ENCODE measurements around the gene TNRC6A.
"Not testable (repeated sequence)": the region's sequence is repeated elsewhere in the genome, so short reads cannot be mapped to it uniquely, and the experiment has no call there.

TNRC6A gene

DNA sequence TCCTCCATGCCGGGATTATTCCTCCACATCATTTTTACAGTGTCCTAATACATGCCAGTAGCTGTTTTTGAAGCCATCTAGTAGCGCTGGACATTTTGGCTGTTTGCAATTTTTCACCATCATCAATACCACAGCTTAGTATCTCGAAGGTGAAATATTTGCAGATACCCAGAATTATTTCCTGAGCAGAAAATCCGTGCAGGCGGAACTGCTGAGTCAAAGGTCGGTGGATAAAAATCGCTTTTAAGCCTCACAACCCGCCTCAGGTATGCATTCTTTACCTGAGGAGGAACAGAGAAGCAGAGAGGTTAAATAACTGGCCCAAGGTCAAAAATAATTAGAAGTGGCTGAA, 584 bp upstream of the TNRC6A start:
- DNase-seq = no peak

DNA sequence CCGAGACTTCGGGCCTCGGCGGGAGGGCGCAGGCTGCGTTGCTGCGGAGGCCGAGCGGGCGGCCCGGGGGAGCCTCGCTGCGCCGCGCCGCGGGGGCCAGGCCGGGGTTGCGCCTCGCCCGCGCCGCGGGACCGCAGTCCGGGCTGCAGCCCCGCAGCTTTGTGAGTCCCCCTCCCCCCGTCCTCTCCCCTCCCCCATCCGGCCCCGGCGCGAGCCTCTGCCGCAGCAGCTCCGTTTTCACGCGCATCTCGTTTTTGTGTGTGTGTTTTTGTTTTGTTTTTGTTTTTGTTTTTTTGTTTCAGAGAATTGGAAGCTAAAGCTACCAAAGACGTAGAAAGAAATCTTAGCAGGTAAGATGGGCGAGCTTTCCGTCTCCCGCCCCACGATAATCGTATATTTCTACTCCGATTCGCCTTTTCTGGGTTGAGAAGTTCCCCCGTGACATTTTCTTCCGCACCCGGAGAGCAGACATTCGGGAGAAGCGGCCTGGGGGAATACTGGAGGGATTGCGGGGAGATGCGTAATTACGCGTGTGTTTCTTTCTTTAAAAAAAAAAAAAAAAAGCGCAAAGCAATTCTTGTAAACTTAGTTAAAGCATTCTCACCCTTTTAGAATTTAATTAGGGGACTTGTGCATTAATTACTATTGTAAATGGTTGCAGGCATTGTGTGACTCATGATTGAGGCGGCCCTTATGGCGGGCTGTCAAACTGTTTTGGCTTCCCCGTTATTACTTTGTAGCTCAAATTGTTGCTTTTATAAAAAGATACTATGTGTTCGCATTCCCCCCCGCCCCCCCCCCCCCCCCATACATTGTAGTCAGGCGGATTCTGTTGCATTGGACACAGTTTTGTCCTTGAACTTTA, 732 bp downstream of the TNRC6A start:
- DNase-seq = no peak

DNA sequence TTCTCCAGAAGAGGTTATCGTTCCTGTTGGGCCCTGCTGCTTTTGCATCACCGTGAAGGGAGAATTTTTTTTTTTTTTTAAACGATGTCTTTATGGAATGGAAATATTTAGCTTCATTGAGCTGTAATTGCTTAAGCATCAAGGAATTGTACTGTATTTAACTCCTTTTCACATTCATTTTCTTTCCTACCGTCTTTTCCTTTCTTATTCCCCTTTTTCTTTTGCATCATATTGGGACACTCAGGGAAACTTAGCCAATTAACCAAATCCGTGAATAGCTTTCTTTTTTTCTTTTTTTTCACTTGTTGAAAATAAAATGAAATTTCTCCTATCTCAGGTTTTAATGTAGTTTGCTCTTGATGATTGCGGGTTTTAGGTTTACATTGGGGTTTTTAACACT, 1.5 kb downstream of the TNRC6A start:
- no peak for DNase-seq

DNA sequence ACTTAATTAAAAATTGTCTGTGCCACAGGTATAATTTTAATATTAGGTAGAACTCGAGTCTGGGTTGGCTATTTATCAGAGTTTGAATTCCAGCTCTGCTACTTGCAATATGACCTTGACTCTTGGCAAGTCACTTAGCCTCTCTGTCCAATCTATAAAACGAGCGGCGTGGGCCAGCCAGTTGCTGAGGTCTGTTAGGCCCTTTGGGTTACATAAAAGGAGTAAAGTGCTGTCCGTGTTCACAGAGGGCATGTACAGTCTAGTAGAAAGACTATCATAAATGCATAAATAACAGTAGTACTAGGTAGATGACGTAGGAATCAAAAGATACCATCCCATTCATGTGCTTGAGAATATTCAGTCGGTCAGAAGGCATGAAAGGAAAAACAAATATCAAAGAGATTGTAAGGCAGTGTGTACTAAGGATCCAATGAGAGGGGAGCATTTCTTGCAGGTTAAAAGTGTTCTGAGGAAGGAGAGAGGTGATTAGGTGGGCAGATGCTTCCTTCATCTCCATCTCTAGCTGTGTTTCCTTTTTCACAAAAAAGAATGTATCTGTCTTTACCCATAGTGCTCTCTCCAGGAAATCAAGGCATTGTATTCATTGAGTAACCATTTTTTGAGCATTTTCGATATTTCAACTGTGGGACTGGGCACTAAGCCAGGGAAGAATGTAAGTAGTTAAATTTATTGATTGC, 2.4 kb downstream of the TNRC6A start:
- DNase-seq = no peak

DNA sequence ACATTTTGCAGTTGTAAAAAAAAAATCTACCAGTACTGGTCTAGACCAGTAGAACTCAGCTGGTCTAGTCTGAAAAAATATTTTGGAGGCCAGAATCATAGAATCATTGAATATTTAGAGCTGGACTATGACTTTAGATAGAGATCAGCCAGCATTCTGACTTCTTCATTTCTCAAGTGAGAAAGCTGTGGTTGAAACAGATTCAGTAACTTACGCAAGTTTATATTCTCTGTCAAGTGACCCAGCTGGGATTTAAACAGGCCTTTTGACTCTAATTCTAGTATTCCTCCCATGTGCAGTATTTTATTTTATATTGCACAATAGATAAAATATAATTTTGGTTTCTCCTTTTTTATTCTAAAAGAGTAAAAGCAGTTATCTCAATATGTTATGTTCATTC, 4.9 kb downstream of the TNRC6A start:
- no peak for DNase-seq

DNA sequence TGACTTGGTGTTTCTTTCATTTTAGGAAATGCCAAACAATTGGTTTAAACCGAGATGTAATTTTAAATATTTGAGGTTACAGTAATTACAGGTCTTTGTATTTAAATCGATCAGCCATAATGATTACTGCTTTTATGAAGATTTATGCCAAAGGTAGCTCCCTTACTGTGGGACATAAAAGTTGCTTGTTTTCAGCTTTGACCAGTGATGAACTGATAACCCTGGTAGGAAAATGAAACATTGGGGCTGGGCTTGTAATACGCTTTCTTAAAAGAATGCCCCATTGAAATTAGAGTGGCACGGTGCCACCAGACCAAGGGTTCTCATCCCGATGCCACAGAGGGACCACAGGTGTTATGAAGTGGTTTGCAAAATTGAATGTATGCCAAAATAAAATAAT, 7.3 kb downstream of the TNRC6A start:
- DNase-seq = no peak

DNA sequence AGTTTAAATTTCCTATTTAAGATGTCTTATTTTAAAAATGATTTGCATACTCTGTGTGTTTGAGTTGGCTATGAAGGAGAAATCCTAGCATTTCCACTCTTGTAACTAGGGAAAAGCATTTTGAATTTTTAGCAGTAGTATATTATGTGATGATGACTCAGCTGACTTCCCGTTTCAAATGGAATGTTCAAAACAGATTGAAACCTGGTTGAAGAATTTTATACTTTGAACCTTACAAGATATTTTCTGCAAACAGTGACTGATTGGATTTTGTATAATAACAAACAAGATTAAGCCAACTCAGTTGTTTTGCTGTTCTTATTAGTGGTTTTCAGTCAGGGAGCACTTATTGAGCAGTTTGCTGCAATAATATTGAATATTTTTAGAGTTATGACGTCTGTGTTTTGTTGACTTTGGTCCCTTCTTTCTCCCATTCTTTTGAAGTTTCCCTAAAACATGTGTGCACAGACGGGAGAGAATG, 8.0 kb downstream of the TNRC6A start:
- DNase-seq = no peak

DNA sequence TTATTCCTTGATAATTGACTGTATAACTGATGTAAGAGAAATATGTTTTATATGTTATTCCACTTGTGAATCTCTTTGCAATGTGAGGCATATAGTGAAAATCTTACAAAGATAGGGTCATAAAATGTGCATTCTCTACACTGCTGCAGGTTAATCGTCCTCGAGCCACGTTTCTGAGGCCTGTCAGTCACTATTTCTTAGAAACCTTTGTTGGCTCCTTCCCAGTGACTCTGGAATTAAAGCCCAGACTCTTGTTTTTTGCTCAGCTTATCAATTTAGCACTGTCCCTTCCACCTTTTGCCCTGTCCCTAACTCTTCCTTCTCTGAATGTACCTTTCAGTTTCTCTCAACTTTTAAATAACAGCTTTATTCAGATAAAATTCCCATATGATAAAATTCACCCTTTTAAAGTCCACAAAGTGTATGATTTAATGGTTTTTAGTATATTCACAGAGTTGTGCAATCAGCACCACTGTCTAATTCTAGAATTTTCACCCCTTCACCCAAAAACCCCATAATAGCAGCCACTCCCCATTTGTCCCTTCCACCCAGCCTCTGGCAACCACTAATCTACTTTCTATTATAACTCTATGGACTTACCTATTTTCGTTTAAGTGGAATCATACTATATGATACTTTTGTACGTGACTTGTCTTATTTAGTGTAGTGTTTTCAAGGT, 8.6 kb downstream of the TNRC6A start:
- DNase-seq = no peak

DNA sequence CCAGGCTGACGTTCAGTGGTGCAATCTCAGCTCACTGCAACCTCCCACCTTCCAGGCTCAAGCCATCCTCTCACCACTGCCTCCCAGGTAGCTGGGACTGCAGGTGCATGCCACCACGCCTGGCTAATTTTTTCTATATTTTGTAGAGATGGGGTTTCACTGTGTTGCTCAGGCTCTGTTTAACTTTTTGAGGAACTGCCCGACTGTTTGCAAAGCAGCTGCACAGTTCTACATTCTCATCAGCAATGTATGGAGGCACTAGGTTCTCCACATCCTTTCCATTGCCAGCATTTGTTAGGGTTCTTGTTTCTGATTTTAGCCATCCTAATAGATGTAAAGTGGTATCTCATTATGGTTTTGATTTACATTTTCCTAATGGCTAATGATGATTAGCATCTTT, 9.4 kb downstream of the TNRC6A start:
- no peak for DNase-seq

DNA sequence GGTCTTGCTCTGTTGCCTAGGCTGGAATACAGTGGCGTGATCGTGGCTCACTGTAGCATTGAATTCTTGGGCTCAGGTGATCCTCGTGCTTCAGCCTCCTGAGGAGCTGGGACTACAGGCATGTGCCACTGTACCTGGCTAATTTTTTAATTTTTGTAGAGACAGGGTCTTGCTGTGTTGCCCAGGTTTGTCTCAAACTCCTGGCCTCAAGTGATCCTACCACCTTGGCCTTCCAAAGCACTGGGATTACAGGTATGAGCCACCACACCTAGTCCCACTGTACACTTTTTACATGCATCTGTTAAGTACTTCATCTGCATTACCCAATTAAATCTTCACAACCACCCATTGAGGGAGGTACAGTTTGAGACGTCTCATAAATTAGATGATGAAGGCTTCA, 12.4 kb downstream of the TNRC6A start:
- no peak for DNase-seq

DNA sequence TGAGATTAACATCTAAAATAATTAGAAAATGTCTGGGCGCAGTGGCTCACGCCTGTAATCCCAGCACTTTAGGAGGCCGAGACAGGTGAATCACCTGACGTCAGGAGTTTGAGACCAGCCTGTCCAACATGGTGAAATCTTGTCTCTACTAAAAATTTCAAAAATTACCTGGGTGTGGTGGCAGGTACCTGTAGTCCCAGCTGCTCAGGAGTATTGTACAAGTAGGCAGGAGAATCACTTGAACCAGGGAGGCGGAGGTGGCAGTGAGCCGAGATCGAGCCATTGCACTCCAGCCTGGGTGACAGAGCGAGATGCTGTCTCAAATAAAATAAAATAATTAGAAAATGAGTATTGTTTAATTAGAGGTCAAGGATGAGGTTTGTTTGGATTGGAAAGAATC, 13.2 kb downstream of the TNRC6A start:
- DNase-seq = not testable (repeated sequence)

DNA sequence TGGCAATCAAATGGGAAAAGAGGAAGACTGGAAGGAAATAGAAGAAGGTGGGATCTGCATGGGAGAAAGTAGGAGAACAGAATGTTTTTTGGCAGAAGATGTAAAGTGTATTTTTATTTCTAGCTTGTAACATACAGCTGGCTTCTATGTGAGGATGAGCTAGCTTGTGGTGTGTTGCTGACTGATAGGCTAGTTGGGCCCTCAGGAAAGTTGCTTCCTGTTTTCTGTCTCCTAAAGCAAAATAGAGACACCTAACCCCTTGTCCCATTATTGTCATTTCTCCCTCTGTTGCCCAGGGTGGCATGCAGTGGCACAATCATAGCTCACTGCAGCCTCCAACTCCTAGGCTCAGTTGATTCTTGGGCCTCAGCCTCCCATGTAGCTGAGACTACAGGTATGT, 15.9 kb downstream of the TNRC6A start:
- DNase-seq = no peak

DNA sequence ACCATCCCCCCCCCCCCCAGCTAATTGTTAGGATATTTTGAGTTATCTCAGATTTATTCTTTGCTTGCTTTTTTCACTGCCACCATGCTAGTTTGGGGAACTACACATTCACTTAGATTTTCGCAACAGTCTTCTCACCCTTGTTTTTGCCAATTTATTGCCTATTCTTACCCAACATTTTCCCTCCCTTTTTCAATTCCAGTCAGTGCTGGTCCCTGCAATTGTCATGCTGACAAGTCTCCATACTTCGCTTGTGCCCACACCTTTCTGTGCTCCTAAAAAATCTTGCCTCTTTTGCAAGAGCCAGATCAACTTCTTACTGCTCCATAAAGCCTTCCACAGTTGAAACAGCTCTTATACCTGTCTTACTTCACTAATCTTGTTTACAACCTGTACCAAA, 16.3 kb downstream of the TNRC6A start:
- no peak for DNase-seq

DNA sequence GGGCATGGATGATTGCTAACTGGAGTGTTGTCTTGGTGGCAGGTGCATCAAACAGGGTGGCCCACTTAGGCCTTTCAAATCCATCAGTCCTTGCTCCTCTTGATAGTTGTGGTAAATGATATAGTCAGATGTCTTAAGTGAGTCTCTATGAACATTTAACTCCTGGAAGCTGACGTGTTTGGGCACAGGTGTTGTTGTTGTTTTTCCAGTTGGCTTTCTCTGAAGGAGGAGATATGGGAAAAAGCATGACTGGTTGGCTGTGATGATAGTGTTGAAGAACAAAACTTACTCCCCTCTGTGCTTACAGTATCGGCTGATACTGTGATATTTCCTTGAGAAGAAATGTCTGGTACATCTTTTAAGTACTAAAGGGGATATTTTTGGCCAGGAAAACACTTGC, 18.0 kb downstream of the TNRC6A start:
- no peak for DNase-seq

DNA sequence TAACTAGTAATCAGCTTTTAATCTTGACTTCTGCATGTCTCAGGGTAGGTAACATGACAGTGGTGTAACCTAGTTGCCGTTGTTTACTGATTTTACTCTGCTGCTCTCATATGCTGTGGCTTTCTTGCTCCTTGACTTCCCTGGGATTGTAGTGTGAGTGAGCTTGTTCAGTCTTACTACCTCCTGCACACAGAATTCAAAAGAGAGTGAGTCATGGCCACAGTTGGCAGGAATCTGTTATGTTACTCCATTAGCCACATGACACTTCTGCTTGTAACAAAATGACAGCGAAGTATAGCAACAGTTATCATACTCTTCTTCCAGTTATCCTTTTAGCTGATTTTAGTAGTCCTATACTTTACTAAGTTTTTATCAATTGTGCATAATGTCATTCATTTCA, 18.8 kb downstream of the TNRC6A start:
- DNase-seq = no peak

DNA sequence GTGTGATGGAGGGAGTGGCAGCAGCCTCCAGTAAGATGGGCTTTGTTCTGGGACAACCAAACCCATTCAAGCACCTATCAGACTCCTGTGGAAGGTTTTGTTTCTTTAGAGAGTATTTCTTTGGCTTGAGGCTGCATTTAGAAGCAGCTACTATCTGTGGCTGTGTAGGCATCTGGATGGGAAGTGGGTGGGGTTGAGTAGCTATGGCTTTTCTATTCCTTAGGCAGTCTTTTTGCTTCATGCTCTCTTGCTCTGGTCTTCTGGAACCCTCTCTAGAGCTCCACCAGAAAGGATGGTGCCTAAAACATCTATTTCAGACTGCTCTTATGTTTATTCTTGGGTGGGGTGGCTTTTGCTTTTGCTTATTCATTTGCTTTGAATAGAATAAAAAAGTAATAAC, 19.9 kb downstream of the TNRC6A start:
- no peak for DNase-seq

DNA sequence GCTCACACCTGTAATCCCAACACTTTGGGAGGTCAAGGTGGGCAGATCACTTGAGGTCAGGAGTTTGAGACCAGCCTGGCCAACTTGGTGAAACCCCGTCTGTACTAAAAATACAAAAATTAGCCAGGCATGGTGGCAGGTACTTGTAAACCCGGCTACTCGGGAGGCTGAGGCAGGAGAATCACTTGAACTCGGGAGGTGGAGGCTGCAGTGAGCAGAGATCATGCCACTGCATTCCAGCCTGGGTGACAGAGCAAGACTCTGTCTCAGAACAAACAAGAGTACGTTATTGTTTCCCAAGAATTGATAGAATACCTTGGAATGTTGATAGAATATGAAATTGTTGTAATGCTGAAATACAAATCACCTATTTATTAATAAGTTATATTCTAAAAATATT, 20.4 kb downstream of the TNRC6A start:
- not testable (repeated sequence) for DNase-seq

DNA sequence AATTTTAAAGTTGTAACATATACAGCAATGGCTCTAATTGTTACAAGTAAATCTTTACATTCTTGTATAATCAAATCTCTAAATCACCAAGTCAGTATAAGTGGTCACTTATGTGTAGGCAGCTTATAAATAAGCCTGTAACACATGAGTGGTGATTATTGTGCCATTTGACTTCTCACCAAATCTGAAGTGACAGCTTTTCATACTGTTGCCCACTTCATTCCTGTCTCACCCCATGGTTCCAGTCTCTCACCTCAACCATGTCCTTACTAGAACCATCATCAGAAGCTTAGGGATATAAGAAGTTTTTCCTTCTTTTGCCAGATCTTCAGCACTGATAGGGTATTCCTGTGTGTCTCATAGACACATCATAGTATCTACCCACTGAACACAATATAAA, 23.5 kb downstream of the TNRC6A start:
- DNase-seq = no peak

DNA sequence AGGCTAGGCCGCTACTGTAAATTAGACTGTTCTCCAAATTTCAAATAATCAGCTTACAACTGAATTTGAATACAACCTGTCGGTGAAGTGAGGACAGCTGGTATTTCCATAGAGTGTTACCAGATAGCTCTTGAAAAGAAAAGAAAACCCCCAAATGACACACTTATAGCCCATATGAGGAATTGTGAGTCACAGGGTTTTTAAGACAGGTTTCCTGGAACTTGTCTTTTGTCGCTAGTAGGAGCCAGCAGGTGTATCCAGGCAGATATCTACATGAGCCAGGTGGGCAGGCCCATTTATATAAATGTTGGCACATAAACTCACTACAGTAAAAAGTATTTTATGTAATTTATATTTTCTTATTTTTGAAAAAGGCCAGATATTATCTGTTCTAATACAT, 24.0 kb downstream of the TNRC6A start:
- no peak for DNase-seq

DNA sequence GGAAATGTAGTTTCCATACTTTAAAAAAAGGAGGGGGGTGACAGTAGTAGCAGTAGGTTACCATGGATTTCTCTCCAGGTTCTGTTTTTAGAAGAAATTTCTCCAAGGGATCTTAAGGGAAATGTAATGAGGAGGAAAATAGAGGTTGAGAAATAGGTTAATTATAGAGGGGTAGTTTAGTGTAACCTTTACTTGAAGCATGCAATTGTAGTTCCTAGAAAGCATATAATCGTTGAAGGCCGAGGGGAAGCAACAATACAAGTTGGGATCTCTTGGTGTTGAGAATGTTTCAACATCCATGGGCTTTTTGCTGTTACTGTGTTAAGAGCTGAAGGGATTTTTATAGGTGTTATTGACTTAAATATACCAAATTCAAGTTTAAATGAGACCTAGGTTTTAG, 25.1 kb downstream of the TNRC6A start:
- no peak for DNase-seq

DNA sequence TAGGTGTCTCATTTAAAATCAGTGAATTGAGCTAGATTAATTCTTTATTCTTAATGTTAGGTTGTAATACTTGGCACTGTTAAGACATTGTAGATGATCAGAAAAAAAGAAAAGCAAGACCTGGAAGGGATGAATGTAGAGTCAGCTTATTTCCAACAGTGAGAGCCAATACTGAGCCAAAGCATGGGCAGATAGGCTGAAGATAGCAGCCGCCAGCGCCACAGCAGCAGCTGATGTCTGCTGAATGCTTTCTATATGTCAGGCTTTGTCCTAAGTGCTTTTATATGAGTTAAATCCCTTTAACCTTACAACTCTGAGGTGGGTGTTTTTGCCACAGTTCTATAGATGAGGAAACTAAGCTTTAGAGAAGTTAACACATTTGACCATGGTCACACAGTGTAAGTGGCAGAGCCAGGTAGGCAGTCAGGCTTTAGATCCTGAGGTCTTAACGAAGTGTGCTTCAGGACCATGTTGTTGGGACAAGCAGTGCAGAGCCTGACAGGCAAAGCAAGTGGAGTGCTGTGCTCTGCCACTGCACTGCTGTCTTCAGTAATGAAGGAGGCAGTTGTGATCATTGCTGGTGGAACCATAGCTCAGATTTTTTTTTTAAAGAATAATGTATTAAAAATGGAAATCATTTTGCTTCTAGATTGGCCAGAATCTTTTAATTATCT, 25.9 kb downstream of the TNRC6A start:
- no peak for DNase-seq

DNA sequence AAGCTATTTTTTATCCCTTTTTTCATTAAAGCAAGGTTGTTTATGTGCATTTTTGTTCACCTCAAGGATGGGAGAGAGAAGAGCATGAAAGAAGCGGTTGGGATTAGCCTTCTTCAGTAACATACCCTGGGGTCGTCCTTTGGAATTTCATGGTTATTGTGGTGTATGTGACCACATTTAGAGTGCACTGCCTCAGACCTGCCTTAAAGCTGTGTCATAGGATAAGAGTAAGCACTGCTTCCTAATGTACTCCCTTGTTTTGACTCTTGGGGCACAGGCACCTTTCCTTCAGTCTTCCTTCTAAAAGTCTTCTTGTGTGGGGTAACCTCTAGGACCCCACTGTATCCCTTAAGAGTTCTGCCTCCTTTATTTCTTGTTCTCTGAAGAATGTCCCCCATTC, 28.9 kb downstream of the TNRC6A start:
- no peak for DNase-seq

DNA sequence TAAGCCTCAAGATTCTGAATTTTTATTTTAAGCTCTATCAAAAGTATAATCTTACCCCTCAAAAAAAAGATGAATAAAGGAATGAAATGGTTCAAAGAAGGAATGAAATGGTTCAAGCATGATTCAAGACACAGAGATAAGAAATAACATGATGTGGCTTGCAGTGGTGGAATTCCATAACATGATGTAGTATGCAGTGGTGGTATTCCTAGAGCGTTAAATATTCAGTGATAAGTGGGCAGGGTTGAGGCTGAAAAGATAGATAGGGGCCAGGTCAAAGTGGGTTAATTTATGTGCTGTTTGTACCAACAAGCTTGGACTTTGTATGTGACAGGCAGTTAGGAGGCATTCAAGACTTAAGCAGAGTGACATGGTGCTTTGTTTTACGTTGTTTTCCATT, 29.6 kb downstream of the TNRC6A start:
- no peak for DNase-seq

Data from CD4-positive, alpha-beta T cell treated with Interleukin-15 for 1 hour (primary cell).